Measurements from ENCODE around the gene PAX8.

The PAX8 gene

DNA sequence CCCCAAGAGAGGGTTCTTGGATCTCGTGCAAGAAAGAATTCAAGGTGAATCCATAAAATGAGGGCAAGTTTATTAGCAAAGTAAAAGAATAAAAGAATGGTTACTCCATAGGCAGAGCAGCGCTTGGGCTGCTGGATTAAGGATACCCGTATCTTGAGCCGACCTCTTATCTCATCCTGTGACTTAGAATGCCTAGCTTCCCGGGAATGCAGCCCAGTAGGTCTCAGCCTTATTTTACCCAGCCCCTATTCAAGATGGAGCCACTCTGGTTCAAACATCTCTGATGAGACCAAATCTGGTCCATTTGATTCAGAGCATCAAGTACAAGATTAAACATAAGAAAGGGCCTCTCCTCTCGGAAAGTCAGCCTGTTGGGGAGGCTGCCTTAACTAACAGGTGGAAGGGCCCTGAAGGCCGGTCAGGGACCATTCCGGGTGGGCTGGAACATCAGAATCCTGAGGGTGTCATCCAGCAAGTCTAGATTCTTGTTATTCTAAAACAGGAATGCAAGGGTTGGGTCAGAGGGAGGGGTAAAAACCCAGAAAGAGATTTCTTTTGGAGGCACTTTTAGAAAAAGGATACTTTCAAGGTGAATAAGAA is 99.2 kb downstream of the PAX8 start:
- DNase-seq: no peak

DNA sequence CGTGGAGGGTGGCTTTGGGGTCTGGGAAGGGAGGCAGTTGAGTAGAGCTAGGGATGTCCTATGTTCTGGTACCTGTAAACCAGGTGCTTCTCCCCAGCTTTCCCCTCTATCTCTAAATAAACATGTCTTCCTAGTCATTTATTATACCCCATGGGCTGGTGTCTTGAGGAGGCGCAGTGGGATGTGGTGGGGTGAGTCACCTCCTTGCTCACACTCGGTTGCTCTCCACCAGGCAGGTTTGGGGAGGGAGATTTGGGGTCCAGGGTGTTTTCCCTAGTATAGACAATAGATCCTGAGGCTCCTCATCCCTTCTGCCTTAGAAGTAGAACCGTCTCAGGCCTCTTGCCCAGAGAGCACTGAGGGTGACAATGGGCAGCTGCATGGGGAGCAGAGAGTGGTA is 99.8 kb downstream of the PAX8 start:
- no peak for DNase-seq

DNA sequence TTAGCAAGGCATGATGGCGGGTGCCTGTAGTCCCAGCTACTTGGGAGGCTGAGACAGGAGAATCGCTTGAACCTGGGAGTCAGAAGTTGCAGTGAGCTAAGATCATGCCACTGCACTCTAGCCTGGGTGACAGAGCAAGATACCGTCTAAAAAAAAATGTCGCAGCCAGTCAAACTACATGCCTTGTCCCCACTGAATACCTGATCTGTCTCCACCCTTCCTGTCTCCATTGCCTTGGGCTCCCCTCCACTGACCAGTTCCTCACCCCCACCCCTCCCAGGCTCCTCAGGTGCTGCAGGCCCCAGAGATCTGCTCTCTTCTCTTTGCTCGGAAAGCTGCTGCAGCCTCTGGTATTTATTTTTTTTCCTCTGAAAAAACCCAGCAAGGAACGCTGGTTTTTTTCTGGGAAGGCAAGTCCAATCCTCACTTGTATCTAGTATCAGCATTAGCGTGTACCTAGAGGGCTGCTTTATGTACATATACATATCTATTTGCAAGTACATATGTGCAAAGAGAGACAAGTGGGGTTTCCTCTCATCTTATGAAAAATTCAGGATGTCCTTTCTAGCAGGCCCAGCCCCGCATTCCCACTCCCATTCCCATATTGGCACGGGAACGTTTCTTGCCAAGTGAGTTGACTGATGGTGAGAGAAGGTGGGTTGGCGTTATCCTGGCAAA is 100.5 kb downstream of the PAX8 start:
- no peak for DNase-seq

DNA sequence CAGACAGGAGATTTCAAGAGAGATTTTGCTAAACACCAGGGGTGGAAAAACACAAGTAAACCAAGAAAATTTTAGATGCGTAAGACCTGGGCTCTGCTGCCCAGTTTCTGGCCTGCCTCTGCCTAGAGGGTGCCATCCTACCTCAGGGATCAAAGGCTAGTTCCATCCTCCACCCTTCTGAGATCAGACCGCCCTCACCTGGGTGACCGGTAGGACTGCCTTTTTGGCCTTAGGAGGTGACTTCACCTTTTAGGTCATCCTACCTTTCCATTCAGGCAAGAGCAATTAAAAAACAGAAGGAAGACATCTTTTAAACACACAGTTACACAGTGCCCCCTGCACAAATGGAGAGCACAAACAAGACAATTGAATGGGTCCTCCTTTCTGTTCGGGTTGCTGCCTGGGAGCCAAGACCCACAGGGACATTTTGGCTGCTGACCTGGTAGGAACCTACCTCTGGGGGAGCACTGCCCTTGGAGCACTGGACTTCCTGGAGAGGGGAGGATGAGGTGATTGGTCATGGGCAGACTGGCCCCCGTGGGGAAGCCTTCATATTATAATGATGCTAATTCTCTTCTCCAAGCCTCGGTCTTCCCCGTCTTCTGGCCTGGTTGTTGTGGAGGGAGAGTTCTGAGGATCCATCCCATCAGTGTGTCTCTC is 101.9 kb downstream of the PAX8 start:
- no peak for DNase-seq

DNA sequence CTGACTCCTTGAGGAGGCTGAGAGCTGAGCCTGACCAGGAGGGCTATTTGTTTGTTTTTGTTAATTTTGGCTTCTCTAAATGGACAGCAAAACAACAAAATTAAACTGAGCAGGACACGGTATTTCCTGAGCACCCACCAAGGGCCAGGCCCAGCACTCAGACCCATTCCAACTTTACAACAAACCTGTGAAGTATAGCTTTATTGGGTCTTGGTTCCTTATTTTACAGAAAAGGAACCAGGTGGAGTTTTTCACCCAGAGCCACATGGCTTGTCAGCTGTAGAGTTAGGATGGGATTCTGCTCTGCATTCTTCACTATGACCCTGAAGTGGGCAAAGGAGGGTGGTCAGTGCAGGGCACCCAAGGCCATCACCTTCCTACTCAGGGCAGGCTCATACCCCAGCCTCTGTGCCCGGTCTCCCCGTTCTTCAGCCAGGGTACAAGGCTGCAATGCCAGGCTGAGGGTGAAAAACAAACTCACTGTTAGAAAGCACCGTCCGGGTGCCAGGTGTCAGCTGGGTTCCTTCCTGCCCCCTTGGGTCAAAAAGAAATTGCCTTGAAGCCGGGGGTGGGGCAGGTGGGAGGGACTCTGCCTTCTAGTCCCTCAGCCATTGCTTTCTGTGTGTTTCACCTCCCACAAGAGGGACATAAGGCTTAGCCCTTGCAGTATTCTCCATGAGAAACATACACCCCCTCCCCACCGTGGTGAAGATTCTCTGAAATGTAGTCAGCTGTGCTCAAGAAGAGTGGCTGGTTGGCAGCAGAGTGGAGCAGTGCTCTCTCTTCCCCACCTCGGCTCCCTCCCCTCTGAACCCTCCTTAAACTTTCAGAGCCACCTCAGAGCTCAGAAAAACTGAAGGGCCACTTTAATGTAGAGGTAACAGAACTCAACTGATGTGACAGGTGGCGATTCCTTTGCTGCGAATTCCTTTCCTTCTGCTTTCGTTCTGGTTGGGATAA is 102.7 kb downstream of the PAX8 start:
- no peak for DNase-seq

DNA sequence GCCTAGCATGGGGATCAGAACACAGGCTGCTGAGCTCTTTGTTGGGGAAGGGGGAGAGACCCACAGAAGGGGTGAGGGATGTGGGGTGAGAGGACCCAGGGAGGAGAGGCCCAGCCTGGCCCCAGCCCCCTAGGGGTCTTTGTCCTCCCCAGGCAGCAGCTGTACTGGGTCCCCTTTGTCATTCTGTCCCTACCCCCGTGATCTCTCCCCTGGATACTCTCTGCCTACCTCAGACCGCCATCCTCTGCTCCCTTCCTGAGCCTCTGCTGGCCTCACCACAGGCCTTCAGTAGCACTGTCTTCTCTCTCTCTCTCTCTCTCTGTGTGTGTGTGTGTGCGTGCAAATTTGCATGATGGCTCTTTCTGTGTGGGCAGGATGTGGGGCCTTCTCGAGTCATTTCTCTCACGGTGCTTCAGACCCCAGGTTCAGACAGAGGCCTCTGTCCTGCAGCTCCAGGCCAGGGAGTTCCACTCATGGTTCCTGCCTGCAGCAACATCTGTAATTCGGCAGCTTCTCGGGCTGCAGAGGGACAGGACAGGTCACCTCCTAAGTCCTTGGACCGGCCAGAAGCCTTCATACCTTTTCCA is 103.6 kb downstream of the PAX8 start:
- DNase-seq: no peak

DNA sequence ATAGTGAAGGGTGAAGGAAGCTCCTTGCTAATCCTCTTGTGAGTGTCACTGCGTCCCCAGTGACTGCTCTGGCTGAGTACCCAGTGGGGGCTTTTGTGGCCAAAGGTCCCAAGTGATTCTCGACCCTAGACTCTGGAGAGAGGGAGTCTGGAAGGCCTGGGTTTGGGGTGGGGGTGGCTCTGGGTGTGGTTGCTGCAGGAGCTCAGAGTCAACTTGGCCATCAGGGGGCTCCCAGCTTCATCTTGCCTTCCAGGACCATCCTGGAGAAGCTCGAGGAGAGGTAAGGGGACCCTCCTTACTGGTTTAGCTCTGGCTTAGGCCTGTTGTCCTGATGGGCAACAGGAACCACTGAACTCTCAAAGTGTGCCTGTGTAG is 104.4 kb downstream of the PAX8 start:
- DNase-seq: no peak

DNA sequence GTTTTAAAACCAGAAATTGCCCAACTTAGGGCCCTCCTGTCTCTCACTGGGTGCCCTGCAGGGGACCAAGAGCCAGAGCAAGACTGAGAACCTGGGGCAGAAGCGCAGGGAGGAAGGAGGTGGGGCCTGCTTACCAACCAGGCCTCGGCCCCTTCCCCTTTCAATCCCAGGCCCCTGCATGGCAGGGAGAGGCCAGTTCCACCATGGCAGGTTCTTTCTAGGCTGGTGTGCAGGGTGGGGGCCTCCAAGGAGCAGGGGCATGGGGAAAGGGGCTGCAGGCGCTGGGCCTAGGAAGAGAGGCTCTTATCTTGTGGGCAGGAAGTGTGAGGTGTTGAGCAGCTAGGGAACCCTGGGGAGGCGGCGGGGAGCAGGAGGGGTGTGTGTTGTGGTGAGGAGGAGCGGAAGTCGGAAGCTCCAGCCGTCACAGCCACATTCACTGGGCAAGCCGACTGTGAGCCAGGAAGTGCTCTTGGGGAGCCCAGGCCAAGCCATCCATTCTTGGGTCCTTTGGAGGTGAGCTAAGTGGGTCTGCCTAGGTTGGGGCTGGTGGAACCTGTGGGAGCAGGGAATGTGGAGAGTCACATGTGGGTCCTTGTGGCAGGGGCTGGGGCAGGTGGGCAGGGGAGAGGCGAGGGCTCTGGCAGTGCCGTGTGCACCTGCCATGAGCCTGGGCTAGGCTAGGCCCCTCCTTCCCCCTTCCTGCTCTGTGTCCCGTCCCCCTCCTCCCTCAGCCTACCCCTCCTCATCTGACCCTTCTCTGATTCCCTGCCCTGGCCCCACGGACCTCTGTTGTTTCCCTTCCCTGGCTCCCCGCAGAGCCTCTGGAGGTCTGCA is 105.0 kb downstream of the PAX8 start, which contains the start of gene PSD4:
Gene PSD4, plus strand, starts transcription at position 430 of the 834 bp plus-strand sequence. CDS start 8,486 bp downstream, outside the sequence.
- DNase-seq: no peak

DNA sequence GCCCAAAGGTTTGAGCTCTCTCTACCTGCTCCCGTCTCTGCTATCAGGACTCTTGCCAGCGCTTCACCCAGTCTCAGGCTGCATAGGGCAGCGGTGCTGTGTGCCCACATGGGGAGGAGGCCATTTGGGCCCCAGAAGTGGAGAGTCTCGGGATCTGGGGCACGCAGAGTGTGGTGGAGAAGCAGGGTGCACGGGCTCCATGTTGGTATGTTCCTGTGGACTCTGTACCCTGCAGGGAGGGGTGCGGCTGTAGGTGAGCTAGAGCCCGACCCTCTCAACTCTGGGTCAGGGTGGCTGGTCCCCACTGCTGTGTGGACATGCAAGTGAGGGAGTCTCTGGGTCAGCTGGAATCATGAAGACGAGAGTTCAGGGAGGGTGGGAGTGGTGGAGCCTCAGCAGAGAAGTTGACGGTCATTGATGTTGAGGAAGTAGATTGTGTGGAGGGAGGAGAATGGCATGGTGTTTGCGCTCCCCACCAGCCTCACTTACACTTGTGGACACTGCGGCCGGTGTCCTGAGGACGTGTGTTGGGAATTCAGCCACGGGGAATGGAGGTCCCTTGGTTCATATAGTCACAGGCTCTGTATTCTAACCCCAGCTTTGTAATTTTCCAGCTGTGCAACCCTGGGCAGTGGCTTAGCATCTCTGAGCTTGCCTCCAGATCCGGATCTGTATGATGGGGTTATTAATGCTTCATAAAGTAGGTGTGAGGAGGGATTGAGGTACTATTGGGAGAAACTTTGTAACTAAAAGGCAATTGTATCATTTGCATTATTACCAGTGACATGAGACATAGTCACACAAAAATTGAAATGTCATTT is 105.8 kb downstream of the PAX8 start:
- no peak for DNase-seq

DNA sequence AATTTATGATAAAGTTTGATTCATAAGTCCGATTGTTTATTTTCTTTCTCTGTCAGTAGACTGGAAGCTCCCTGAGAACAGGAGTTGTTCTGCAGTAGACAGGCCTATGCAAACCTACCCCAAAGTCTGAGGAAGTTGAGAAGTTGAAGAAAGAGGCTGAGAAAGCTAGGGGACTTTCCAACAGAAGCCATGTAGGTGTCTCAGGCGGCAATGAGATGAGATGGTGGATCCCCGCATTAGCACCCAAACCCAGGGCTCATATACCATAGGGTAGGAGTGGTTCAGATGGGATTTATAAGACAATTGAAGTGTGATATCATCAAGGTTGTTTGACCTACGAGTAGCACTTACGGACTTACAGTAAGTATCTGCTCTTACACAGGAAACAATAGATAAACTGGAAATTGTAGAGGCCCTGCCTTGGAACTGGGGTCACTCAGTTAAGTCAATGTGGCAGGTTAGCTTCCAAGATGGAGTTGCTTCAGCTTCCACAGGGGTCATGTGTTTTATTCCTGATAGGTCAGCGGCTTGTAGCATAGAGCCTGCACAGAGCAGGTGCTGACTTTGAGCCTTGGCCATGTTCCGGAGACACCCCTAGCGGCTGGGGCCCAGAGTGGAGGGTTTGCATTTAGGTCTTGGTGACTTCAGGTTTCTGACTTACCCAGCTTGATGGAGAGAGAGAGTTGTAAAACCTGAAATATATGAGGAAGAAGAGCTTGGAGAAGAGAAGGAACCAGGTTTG is 107.2 kb downstream of the PAX8 start:
- no peak for DNase-seq

DNA sequence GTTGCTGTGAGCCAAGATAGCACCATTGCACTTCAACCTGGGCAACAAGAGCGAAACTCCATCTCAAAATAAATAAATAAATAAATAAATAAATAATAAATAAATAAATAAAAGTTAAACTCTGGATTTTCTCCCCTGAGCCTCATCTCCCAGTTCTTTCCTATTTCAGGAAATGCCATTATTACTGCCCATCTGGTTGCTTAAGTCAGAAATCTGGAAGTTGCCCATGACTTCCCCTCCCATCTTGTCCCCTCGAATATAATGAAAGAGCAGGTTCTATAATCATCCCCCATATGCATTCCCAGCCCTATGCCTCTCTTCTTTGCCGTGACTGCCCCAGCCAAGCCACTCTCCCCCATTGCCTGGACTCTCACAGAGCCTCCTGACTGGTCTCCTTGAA is 109.1 kb downstream of the PAX8 start:
- no peak for DNase-seq

DNA sequence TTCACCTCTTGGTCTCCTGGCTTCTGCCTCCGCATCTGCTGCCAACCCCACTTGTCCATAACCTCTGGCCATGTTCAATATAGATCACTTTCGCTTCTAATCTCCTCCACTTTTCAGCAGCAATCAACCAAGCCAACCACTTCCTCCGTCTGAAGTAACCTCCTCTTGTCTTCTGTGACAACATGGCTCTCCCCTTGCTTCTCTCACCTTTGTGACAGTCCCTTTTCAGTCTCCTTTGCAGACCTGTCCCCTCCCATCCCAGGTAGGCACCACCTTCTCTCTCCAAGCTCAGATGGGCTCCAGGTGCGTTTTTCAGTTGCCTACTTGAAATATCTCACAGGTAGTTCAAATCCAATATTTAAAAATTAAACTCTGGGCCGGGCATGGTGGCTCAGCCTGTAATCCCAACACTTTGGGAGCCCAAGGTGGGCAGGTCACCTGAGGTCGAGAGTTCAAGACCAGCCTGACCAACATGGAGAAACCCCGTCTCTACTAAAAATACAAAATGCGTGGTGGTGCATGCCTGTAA is 109.7 kb downstream of the PAX8 start:
- no peak for DNase-seq

DNA sequence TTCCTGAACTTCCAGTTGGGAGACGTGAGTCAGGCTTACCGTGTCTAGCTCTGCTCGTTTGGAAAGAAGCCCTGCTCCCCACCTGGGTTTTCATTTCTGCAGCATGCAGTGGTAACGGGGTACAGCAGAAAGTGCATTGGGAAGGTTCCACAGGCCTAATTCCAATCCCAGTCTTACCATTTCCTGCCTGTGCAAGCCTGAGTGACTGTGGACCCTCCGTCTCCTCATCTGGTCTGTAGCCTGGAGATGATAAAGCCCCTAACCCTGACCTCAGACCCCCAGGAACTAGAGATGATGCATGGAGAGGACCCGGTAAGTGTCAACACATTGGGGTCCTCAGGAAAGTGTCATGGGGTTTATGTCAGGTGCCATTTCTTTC is 110.8 kb downstream of the PAX8 start:
- DNase-seq: no peak

DNA sequence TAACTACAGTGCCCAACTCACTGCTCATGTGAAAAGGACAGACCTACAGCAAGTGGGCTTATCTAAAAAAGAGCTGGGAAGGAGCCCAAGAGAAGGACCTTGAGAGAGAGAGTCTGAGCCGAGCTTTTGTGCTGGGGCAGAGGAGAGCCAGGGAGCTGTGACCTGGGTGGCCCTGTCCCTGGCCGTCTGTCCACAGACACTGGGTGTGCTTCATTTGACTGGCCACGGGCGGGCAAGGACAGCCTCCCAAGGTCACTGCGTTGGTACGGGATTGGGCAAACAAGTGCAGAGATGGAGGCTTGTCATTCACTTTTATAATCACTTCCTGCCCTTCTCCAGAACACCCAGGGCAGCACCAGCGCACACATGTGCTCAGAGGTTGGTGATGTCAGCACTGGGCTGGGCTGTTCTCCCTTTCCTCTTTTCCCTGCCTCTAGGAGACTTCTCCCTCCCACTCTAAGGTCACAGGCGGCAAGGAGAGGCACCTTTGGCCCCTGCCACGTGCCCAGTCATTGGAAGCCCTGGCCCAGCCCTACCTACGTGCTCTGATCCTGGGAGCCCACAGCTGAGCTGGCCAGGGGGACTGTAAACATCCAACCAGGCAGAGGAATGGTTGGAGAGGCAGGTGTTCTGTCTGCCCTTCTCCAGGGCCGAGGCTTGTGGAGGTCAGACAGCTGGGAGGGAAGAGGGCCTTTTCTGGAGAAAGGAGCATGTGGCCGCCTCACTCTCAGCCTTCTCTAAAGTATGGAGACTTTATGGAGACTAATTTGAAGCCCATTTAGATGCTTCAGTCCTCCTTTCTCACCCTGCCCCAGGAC is 111.4 kb downstream of the PAX8 start:
- DNase-seq: no peak

DNA sequence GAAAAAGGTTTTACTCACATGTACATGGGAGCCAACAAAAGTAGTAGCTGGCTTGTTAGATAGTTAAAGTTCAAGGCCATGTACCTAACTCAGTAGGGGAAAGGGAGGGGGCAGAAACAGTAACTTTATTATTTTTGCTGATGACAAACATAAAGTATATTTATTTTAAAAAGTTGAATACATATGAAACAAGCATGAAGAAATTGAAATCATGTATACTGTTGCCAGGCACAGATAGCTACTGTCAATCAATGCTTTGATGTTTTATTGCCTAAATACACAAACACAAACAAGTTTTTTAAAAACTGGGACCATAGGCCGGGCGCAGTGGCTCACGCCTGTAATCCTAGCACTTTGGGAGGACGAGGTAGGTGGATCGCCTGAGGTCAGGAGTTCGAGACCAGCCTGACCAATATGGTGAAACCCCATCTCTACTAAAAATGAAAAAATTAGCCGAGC is 112.5 kb downstream of the PAX8 start:
- DNase-seq: no peak

Measured in NCI-H1048 (cell line).